Mononuclear cell (primary cell): ENCODE data around the gene PPP2R1A. TPM values are rescaled to one million over a fixed set of nuclear protein-coding genes. Genes with fewer than 3 reads are reported as not detected.

Experiments
- H3K27me3 ChIP-seq: 2 replicates; pipeline ENCODE4 v1.6.0; 2011; ENCODE audit warnings: low read length, control low read depth; ENCODE audit not compliant: insufficient read depth
- H3K4me1 ChIP-seq: 2 replicates; pipeline ENCODE4 v1.5.1; 2011; ENCODE audit warnings: mild to moderate bottlenecking, low read length, control low read depth; ENCODE audit not compliant: insufficient read depth
- H3K4me3 ChIP-seq: 2 replicates; pipeline ENCODE4 v1.5.1; 2011; ENCODE audit warnings: mild to moderate bottlenecking, low read length, moderate library complexity
- H3K9me3 ChIP-seq: 2 replicates; pipeline ENCODE4 v1.5.1; 2011; ENCODE audit warnings: low read depth, mild to moderate bottlenecking, control low read depth, low read length
- total RNA-seq: library from RNA; depleted of rRNA; stranded (reverse); fragments of >200 nt; gene quantifications from one replicate; pipeline ENCODE4 v1.2.3, GENCODE V29; 2012

The PPP2R1A gene
- total RNA-seq, 1 donor, result 79.1 TPM

DNA sequence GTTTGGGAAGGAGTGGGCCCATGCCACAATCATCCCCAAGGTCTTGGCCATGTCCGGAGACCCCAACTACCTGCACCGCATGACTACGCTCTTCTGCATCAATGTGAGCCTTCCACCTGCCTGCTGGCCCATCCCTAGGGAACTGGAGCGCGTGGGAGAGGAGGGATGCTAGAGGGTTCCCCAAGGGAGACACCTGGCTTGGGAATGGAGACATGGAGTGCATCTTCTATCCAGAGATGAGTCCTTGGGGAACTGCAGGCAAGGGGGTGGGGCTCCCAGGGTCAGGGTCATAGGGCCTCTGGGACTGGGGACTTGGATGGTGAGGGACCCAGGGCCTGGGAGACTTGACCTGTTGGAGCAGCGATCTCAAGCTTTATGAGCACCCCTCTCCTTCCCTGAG is 31.2 kb downstream of the PPP2R1A start:
- Histone ChIP-seq H3K27me3 (no peaks in the 10 kb centered on the region), H3K4me3 (no peak overlapping the region), H3K9me3 (no peaks in the 10 kb centered on the region), H3K4me1 (no peaks in the 10 kb centered on the region)

GRCh38 chr19:52221831-52222375 is 32.1 kb downstream of the PPP2R1A start:
- Histone ChIP-seq H3K27me3 (no peaks in the 10 kb centered on the region), H3K4me1 (no peaks in the 10 kb centered on the region), H3K4me3 (no peak overlapping the region), H3K9me3 (no peaks in the 10 kb centered on the region)

- Histone ChIP-seq H3K9me3 (no peaks in the 10 kb centered on the region), H3K4me1 (no peaks in the 10 kb centered on the region), H3K27me3 (no peaks in the 10 kb centered on the region), H3K4me3 (no peak overlapping the region)
These were observed 34.4 kb downstream of the PPP2R1A start for GRCh38 chr19:52224211-52224610.

DNA sequence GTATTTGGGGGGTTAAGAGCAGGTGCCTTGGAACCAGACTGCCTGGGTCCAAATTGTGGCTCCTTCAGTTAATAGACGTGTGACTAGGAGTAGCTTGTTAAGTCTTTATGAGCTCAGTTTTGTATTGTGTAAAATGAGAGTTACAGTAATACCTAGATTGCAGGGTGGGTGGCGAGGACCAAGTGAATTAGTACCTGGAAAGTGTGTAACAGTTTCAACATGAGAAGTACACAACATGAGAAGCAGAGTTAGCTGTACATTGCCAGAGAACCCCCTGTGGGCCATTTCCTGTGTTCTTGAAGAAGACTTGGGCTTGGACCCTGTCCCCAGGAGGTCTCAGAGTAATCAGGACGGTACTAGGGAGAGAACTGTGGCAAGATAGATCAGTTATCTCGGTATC is 36.8 kb downstream of the PPP2R1A start:
- Histone ChIP-seq H3K27me3 (no peaks in the 10 kb centered on the region), H3K9me3 (no peaks in the 10 kb centered on the region), H3K4me3 (no peak overlapping the region), H3K4me1 (no peaks in the 10 kb centered on the region)

GRCh38 chr19:52227196-52227940 is 37.5 kb downstream of the PPP2R1A start:
- no peaks in the 10 kb centered on the region for H3K27me3 ChIP-seq
- H3K4me3 ChIP-seq, result no peak overlapping the region
- H3K9me3 ChIP-seq, result no peaks in the 10 kb centered on the region
- H3K4me1 ChIP-seq, result no peaks in the 10 kb centered on the region

GRCh38 chr19:52227980-52228379 is 38.1 kb downstream of the PPP2R1A start:
- H3K4me3 ChIP-seq, result no peak overlapping the region
- no peaks in the 10 kb centered on the region for H3K4me1 ChIP-seq
- no peaks in the 10 kb centered on the region for H3K27me3 ChIP-seq
- no peaks in the 10 kb centered on the region for H3K9me3 ChIP-seq

DNA sequence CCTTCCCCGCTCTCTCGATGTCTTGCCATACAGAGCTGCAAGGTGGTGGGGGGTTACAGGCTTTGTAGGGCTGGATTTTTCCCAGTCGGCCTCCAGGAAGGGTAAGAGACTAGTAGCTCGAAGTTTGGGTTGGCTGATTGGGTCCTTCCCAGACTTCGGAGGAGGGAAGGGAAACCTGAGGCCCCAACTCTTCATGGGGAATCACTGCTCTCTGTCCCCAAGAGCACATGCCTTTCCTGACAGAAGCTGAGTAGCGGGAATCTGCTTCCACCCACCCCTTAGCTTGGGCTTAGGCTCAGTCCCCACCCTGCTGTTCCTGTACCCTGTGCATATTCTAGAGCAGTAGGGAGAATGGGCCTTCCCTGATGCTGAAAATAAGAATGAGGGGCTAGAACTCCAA is 39.7 kb downstream of the PPP2R1A start:
- Histone ChIP-seq H3K27me3 (no peaks in the 10 kb centered on the region), H3K4me1 (no peaks in the 10 kb centered on the region), H3K4me3 (no peak overlapping the region), H3K9me3 (no peaks in the 10 kb centered on the region)

GRCh38 chr19:52230685-52231084 is 40.8 kb downstream of the PPP2R1A start:
- no peak overlapping the region for H3K4me3 ChIP-seq
- H3K4me1 ChIP-seq, result no peaks in the 10 kb centered on the region
- H3K27me3 ChIP-seq, result no peaks in the 10 kb centered on the region
- no peaks in the 10 kb centered on the region for H3K9me3 ChIP-seq

DNA sequence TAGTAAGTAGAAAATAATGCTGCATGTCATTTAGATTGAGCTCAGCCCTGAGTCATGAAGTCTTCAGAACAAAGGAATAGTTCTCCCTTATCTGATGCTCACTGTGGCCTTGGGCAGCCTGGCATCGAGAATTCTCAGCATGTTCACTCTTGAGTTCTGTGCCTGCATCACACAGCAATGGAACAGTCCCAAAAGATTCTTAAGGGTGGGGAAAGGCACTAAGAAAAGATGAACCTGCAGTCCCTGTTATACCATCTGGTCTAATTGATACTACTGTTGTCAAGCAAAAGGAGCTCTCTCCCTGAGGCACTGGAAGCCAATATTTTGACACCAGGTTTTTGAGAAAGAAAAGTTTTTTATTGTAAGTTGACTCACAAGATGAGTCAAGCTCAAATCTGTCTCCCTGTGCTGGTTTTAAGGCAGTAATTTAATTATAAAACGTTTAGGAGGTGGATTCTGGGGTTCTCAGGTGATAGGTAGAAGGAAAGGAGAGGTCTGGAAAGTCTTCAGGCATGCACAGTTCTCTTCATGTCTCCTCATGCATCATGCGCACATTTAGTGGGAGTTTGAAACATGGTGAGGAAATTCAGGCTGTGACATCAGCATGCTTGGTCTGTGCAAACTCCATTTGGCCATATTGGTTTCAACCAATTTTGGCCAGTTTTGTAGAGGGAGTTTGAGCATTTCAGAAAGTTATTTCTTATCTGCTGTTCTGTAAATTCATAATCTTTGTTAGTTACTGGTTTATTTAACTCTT is 41.5 kb downstream of the PPP2R1A start:
- no peak overlapping the region for H3K4me3 ChIP-seq
- no peaks in the 10 kb centered on the region for H3K4me1 ChIP-seq
- no peaks in the 10 kb centered on the region for H3K27me3 ChIP-seq
- no peaks in the 10 kb centered on the region for H3K9me3 ChIP-seq

- H3K4me3 ChIP-seq, result no peak overlapping the region
- no peaks in the 10 kb centered on the region for H3K4me1 ChIP-seq
- H3K27me3 ChIP-seq, result no peaks in the 10 kb centered on the region
- H3K9me3 ChIP-seq, result no peaks in the 10 kb centered on the region
These were observed 44.6 kb downstream of the PPP2R1A start for GRCh38 chr19:52234406-52234805.

GRCh38 chr19:52237197-52237596 is 47.3 kb downstream of the PPP2R1A start:
- no peaks in the 10 kb centered on the region for H3K27me3 ChIP-seq
- no peak overlapping the region for H3K4me3 ChIP-seq
- no peaks in the 10 kb centered on the region for H3K4me1 ChIP-seq
- no peaks in the 10 kb centered on the region for H3K9me3 ChIP-seq

DNA sequence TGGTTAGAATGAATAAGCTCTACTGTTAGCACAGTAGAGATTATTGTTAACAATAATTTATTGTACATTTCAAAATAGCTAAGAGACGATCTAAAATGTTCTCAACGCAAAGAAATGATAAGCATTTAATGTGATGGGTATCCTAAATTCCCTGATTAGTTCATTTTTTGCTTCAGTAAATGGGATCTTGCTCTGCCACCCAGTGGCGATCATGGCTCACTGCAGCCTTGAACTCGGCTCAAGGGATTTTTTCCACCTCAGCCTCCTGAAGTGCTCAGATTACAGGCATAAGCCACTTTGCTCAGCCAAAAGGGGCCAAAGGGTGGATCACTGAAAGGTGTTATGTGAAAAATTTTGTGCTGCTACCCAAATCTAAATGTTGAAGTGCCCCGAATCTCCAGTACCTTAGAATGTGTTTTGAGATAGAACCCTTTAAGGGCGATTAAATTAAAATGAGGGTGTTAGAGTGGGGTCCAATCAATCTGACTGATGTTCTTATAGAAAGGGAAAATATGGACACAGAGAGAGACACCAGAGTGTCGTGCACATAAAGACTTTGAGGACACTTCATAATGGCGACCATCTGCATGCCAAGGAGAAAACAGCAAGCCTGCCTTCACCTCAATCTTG is 48.0 kb downstream of the PPP2R1A start:
- Histone ChIP-seq H3K27me3 (no peaks in the 10 kb centered on the region), H3K9me3 (no peaks in the 10 kb centered on the region), H3K4me1 (no peaks in the 10 kb centered on the region), H3K4me3 (no peak overlapping the region)

DNA sequence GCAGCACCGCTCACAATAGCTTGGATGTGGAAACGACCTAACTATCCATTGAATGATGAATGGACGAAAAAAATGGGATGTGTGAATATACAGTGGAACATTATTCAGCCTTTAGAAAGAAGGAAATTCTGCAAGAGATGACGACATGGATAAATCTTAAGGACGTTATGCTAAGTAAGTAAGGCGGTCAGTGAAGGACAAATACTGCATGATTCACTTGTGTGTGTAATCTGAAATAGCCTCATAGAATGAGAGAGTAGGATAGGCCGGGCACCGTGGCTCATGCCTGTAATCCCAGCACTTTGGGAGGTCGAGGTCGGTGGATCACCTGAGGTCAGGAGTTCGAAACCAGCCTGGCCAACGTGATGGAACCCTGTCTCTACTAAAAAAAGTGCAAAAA is 54.2 kb downstream of the PPP2R1A start:
- Histone ChIP-seq H3K27me3 (no peaks in the 10 kb centered on the region), H3K9me3 (no peaks in the 10 kb centered on the region), H3K4me1 (no peaks in the 10 kb centered on the region), H3K4me3 (no peak overlapping the region)

- H3K27me3 ChIP-seq, result no peaks in the 10 kb centered on the region
- H3K4me3 ChIP-seq, result no peak overlapping the region
- no peaks in the 10 kb centered on the region for H3K4me1 ChIP-seq
- no peaks in the 10 kb centered on the region for H3K9me3 ChIP-seq
These were observed 58.4 kb downstream of the PPP2R1A start for GRCh38 chr19:52248241-52248640.

- Histone ChIP-seq H3K4me3 (no peak overlapping the region), H3K4me1 (no peaks in the 10 kb centered on the region), H3K27me3 (no peaks in the 10 kb centered on the region)
These were observed 68.6 kb downstream of the PPP2R1A start for GRCh38 chr19:52258426-52258825.

More at GRCh38 chr19:52258426-52258825, 68.6 kb downstream of the PPP2R1A start:
- no peaks in the 10 kb centered on the region for H3K9me3 ChIP-seq
